Neural cell (in vitro differentiated cells): ENCODE data around the gene CLHC1.

Experiments
- CTCF ChIP-seq: fragments of 450-650 bp; IDR thresholded peaks from 2 replicates; pipeline ENCODE4 v1.5.1; 2014; ENCODE audit warnings: antibody characterized with exemption, mild to moderate bottlenecking, moderate library complexity; ENCODE audit not compliant: poor library complexity, severe bottlenecking
- EZH2 ChIP-seq: fragments of 200-600, 300-800 bp; shearing (Covaris generic), sonication (generic); IDR thresholded peaks from 2 replicates; pipeline ENCODE4 v1.6.1; 2014; ENCODE audit warnings: antibody characterized with exemption, low read length, borderline replicate concordance, mild to moderate bottlenecking; ENCODE audit not compliant: insufficient read depth, poor library complexity, severe bottlenecking
- MXI1 ChIP-seq: fragments of 450-650 bp; conservative IDR thresholded peaks from 2 replicates; pipeline ENCODE4 v1.6.1; 2014; ENCODE audit warnings: antibody characterized with exemption, mild to moderate bottlenecking; ENCODE audit not compliant: poor library complexity, severe bottlenecking
- POLR2AphosphoS5 ChIP-seq: IDR thresholded peaks from 2 replicates; pipeline ENCODE4 v1.6.1; 2012
- REST ChIP-seq: IDR thresholded peaks from 2 replicates; pipeline ENCODE4 v1.6.1; 2012; ENCODE audit warnings: borderline replicate concordance
- SMC3 ChIP-seq: fragments of 450-650 bp; conservative IDR thresholded peaks from 2 replicates; pipeline ENCODE4 v1.6.1; 2014; ENCODE audit warnings: antibody characterized with exemption, mild to moderate bottlenecking, moderate library complexity; ENCODE audit not compliant: poor library complexity

GRCh38 chr2:55146263-55146662 is 85.8 kb downstream of the CLHC1 start:
- TF ChIP-seq CTCF (no peak), POLR2AphosphoS5 (no peak), SMC3 (no peak), EZH2 (no peak), REST (no peak), MXI1 (no peak)
